Measurements from ENCODE around the gene SUCLG2. TPM values are rescaled to one million over a fixed set of nuclear protein-coding genes. Genes with fewer than 3 reads are reported as not detected.

The SUCLG2 gene
- total RNA-seq, 1 experiment from 2014 or later: 49.5 TPM

GRCh38 chr3:67431887-67432286, 222.5 kb downstream of the SUCLG2 start:
- no TSS peak for BruUV-seq (replicated peaks)
- CTCF ChIA-PET: no interaction called here
- peaks cover 2% of the 10 kb centered on the region for H3K9me3 Mint-ChIP-seq (ENCODE audit: low read depth, unreplicated experiment)

GRCh38 chr3:67423722-67424121, 230.7 kb downstream of the SUCLG2 start:
- no peak overlapping the region for H3K27ac Mint-ChIP-seq (ENCODE audit: unreplicated experiment)
- no peak for DNase-seq
- no peaks in the 10 kb centered on the region for H3K27me3 Mint-ChIP-seq (ENCODE audit: unreplicated experiment)
- no peak overlapping the region for H3K4me3 Mint-ChIP-seq (ENCODE audit: low read depth, unreplicated experiment)
- CTCF ChIA-PET: no interaction called here
- H3K36me3 Mint-ChIP-seq (ENCODE audit: insufficient read depth, unreplicated experiment): no peaks in the 10 kb centered on the region
- H3K9me3 Mint-ChIP-seq (ENCODE audit: low read depth, unreplicated experiment): peaks cover 4% of the 10 kb centered on the region
- no TSS peak for BruUV-seq (replicated peaks)
- no peak for TF ChIP-seq CTCF (IDR thresholded peaks at IDR 0.05; ENCODE audit: unreplicated experiment)
- intact Hi-C loops (cut with micrococcal nuclease; ENCODE audit: unreplicated experiment): no loop called here
- no peaks in the 10 kb centered on the region for H3K4me1 Mint-ChIP-seq (ENCODE audit: low read depth, unreplicated experiment)

More at GRCh38 chr3:67431887-67432286, 222.5 kb downstream of the SUCLG2 start:
- H3K36me3 Mint-ChIP-seq (ENCODE audit: insufficient read depth, unreplicated experiment): no peaks in the 10 kb centered on the region
- H3K27ac Mint-ChIP-seq (ENCODE audit: unreplicated experiment): no peak overlapping the region
- no peaks in the 10 kb centered on the region for H3K4me1 Mint-ChIP-seq (ENCODE audit: low read depth, unreplicated experiment)
- no peak for DNase-seq
- intact Hi-C loops (cut with micrococcal nuclease; ENCODE audit: unreplicated experiment): no loop called here
- H3K27me3 Mint-ChIP-seq (ENCODE audit: unreplicated experiment): no peaks in the 10 kb centered on the region
- TF ChIP-seq CTCF (IDR thresholded peaks at IDR 0.05; ENCODE audit: unreplicated experiment): no peak
- no peak overlapping the region for H3K4me3 Mint-ChIP-seq (ENCODE audit: low read depth, unreplicated experiment)

- no peak for TF ChIP-seq CTCF (IDR thresholded peaks at IDR 0.05; ENCODE audit: unreplicated experiment)
- CTCF ChIA-PET: no interaction called here
- no TSS peak for BruUV-seq (replicated peaks)
- H3K27me3 Mint-ChIP-seq (ENCODE audit: unreplicated experiment): no peaks in the 10 kb centered on the region
- peaks cover 4% of the 10 kb centered on the region for H3K9me3 Mint-ChIP-seq (ENCODE audit: low read depth, unreplicated experiment)
- H3K27ac Mint-ChIP-seq (ENCODE audit: unreplicated experiment): no peak overlapping the region
- DNase-seq: no peak
- H3K4me1 Mint-ChIP-seq (ENCODE audit: low read depth, unreplicated experiment): no peaks in the 10 kb centered on the region
- intact Hi-C loops (cut with micrococcal nuclease; ENCODE audit: unreplicated experiment): no loop called here
- H3K4me3 Mint-ChIP-seq (ENCODE audit: low read depth, unreplicated experiment): no peak overlapping the region
- H3K36me3 Mint-ChIP-seq (ENCODE audit: insufficient read depth, unreplicated experiment): peaks cover under 1% of the 10 kb centered on the region
These were observed 232.5 kb downstream of the SUCLG2 start for GRCh38 chr3:67421912-67422311.

GRCh38 chr3:67419779-67420178, 234.6 kb downstream of the SUCLG2 start:
- Mint-ChIP-seq H3K27ac (ENCODE audit: unreplicated experiment) (no peak overlapping the region), H3K4me3 (ENCODE audit: low read depth, unreplicated experiment) (no peak overlapping the region), H3K36me3 (ENCODE audit: insufficient read depth, unreplicated experiment) (peaks cover 4% of the 10 kb centered on the region), H3K27me3 (ENCODE audit: unreplicated experiment) (no peaks in the 10 kb centered on the region), H3K9me3 (ENCODE audit: low read depth, unreplicated experiment) (peaks cover 2% of the 10 kb centered on the region), H3K4me1 (ENCODE audit: low read depth, unreplicated experiment) (no peaks in the 10 kb centered on the region)
- no peak for TF ChIP-seq CTCF (IDR thresholded peaks at IDR 0.05; ENCODE audit: unreplicated experiment)
- no TSS peak for BruUV-seq (replicated peaks)
- DNase-seq: no peak
- intact Hi-C loops (cut with micrococcal nuclease; ENCODE audit: unreplicated experiment): no loop called here
- CTCF ChIA-PET: no interaction called here

GRCh38 chr3:67419218-67419529, 235.2 kb downstream of the SUCLG2 start:
- Mint-ChIP-seq H3K4me1 (ENCODE audit: low read depth, unreplicated experiment) (no peaks in the 10 kb centered on the region), H3K9me3 (ENCODE audit: low read depth, unreplicated experiment) (peaks cover 2% of the 10 kb centered on the region), H3K27ac (ENCODE audit: unreplicated experiment) (no peak overlapping the region), H3K4me3 (ENCODE audit: low read depth, unreplicated experiment) (no peak overlapping the region), H3K27me3 (ENCODE audit: unreplicated experiment) (no peaks in the 10 kb centered on the region), H3K36me3 (ENCODE audit: insufficient read depth, unreplicated experiment) (peaks cover 4% of the 10 kb centered on the region)
- CTCF ChIA-PET: interaction anchor here (0.6 kb wide), 1 partner anchor 1606 kb away, joined by 5 read pairs; no protein-coding TSS in a partner anchor
- no peak for DNase-seq
- intact Hi-C loops (cut with micrococcal nuclease; ENCODE audit: unreplicated experiment): no loop called here
- no peak for TF ChIP-seq CTCF (IDR thresholded peaks at IDR 0.05; ENCODE audit: unreplicated experiment)
- no TSS peak for BruUV-seq (replicated peaks)
